ENCODE results near the gene GPR4.

The GPR4 gene

DNA sequence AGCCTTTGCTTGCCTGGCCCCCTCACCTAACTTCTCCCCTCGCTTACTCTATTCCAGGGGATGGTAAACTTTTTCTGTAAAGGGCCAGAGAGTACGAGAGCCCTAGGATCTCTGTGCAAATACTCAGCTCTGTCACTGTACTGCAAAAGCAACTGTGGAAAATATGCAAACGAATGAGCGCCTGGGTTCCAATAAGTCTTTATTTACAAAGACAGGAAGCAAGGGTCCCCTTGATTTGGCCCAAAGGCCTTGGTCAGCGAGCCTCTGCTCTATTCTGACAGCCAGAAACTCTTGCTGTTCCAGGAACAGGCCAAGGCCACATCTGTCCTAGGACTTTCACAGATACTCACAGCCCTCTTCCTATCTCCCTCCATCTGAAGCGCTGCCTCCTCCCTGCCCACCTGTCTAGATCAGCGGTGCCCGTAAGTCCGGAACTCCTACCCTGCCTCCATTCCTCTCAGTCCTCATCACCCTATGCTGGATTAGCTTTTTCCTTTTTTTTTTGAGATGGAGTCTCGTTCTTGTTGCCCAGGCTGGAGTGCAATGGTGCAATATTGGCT is 54.7 kb downstream of the GPR4 start:
- no peak for DNase-seq

DNA sequence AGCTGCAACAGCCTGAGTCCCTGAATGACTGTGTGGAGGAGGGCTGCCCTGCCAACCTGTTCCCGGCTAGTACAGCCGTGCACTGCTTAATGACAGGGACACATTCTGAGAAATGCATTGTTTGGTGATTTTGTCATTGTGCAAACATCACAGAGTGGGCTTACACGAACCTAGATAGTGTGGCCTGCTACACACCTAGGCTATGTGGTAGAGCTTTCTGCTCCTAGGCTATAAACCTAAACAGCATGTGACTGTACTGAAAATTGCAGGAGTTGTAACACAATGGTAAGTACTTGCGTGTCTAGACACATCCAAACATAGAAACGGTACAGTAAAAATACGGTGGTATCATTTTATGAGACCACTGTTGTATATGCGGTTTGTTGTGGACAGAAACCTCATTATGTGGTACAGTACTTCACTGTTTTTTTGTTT is 59.8 kb downstream of the GPR4 start:
- no peak for DNase-seq
